Activated CD8-positive, alpha-beta T cell treated with anti-CD3 and anti-CD28 coated beads for 36 hours (primary cell): Measurements from ENCODE around the gene MCM10. TPM values are rescaled to one million over a fixed set of nuclear protein-coding genes. Genes with fewer than 3 reads are reported as not detected.

Source experiments
- ATAC-seq: fragments of 200-7000 bp; cut with Tn5 transposase; one replicate; pipeline ENCODE4 v1.10.0; 2021; ENCODE audit warnings: mild to moderate bottlenecking, moderate library complexity
- CTCF ChIA-PET: fragments of 350-600 bp; sonication (Branson Sonifier 250); formaldehyde crosslinking; loops from one replicate; lab custom pipeline; 2021; ENCODE audit warnings: antibody characterized with exemption; lab: Charles Lee
- POLR2A ChIA-PET: fragments of 350-600 bp; sonication (Branson Sonifier 250); formaldehyde crosslinking; loops from one replicate; lab custom pipeline; 2021; ENCODE audit warnings: antibody characterized with exemption; lab: Charles Lee
- DNase-seq: peaks from one replicate; pipeline ENCODE4 v3.0.0-alpha.2; 2020
- H3K27ac Mint-ChIP-seq: one replicate; pipeline ENCODE4 v1.8.0; 2021; ENCODE audit warnings: mild to moderate bottlenecking, mixed read lengths
- H3K27me3 Mint-ChIP-seq: one replicate; pipeline ENCODE4 v1.8.0; 2021; ENCODE audit warnings: mixed read lengths
- H3K36me3 Mint-ChIP-seq: one replicate; pipeline ENCODE4 v1.8.0; 2021; ENCODE audit warnings: low read depth, mixed read lengths
- H3K4me1 Mint-ChIP-seq: one replicate; pipeline ENCODE4 v1.8.0; 2021; ENCODE audit warnings: low read depth, mixed read lengths
- H3K4me3 Mint-ChIP-seq: one replicate; pipeline ENCODE4 v1.8.0; 2021; ENCODE audit warnings: mild to moderate bottlenecking, moderate library complexity, mixed read lengths
- H3K9me3 Mint-ChIP-seq: one replicate; pipeline ENCODE4 v1.8.0; 2021; ENCODE audit warnings: mixed read lengths
- CTCF ChIP-seq: fragments of 200-600 bp; IDR thresholded peaks from one replicate; pipeline ENCODE4 v1.8.0; 2022; ENCODE audit warnings: antibody characterized with exemption, mild to moderate bottlenecking
- intact Hi-C: fragments of 100-400 bp; cut with micrococcal nuclease; formaldehyde crosslinking; loops from one replicate; pipeline ENCODE4 v1.10.0; 2022
- total RNA-seq, 2 experiments: library from RNA; stranded (reverse); gene quantifications; one replicate each; pipeline ENCODE4 v1.2.3, GENCODE V29; 2021

Gene MCM10
- total RNA-seq, 2 experiments from 2014 or later, result 65.4 to 69.0 TPM

- TF ChIP-seq CTCF, result no peak
- peaks cover 4% of the 10 kb centered on the region for H3K4me1 Mint-ChIP-seq
- no peaks in the 10 kb centered on the region for H3K27me3 Mint-ChIP-seq
- H3K36me3 Mint-ChIP-seq, result peaks cover 79% of the 10 kb centered on the region
- ChIA-PET CTCF (interaction anchor here (1.4 to 1.8 kb wide), 2 partner anchors 22 to 24 kb away, joined by 3 to 4 read pairs; no protein-coding TSS in a partner anchor), POLR2A (interaction anchor here (1.1 to 1.4 kb wide), 2 partner anchors 10 to 23 kb away, joined by 3 to 4 read pairs; no protein-coding TSS in a partner anchor)
- intact Hi-C loops, result no loop called here
- ATAC-seq, result no peak
- no peaks in the 10 kb centered on the region for H3K9me3 Mint-ChIP-seq
- DNase-seq, result no peak
- no peak overlapping the region for H3K27ac Mint-ChIP-seq
- no peak overlapping the region for H3K4me3 Mint-ChIP-seq
Observed at GRCh38 chr10:13184730-13185514, 23.6 kb downstream of the MCM10 start.

- Mint-ChIP-seq H3K9me3 (no peaks in the 10 kb centered on the region), H3K4me3 (no peak overlapping the region), H3K27me3 (no peaks in the 10 kb centered on the region), H3K27ac (no peak overlapping the region), H3K36me3 (peaks cover 73% of the 10 kb centered on the region), H3K4me1 (no peaks in the 10 kb centered on the region)
- DNase-seq, result no peak
- intact Hi-C loops, result no loop called here
- ChIA-PET CTCF (interaction anchor here (1.8 kb wide), 1 partner anchor 19 kb away, joined by 4 read pairs; no protein-coding TSS in a partner anchor), POLR2A (no interaction called here)
- ATAC-seq, result no peak
- TF ChIP-seq CTCF, result no peak
Observed at GRCh38 chr10:13187135-13187534, 25.8 kb downstream of the MCM10 start.

GRCh38 chr10:13188593-13188992, 27.2 kb downstream of the MCM10 start:
- ChIA-PET CTCF (no interaction called here), POLR2A (interaction anchor here (0.5 to 1.9 kb wide), 2 partner anchors 16 to 27 kb away, joined by 3 to 9 read pairs; partner anchors contain the start of gene MCM10)
- DNase-seq, result no peak
- ATAC-seq, result no peak
- no peaks in the 10 kb centered on the region for H3K4me1 Mint-ChIP-seq
- H3K27ac Mint-ChIP-seq, result no peak overlapping the region
- no peaks in the 10 kb centered on the region for H3K27me3 Mint-ChIP-seq
- peaks cover 75% of the 10 kb centered on the region for H3K36me3 Mint-ChIP-seq
- H3K4me3 Mint-ChIP-seq, result no peak overlapping the region
- intact Hi-C loops, result no loop called here
- TF ChIP-seq CTCF, result no peak
- H3K9me3 Mint-ChIP-seq, result no peaks in the 10 kb centered on the region

- ATAC-seq (no peak), DNase-seq (no peak)
- H3K9me3 Mint-ChIP-seq, result no peaks in the 10 kb centered on the region
- intact Hi-C loops, result no loop called here
- ChIA-PET POLR2A (no interaction called here), CTCF (no interaction called here)
- H3K4me3 Mint-ChIP-seq, result no peak overlapping the region
- H3K36me3 Mint-ChIP-seq, result peaks cover 71% of the 10 kb centered on the region
- TF ChIP-seq CTCF, result no peak
- no peaks in the 10 kb centered on the region for H3K27me3 Mint-ChIP-seq
- no peak overlapping the region for H3K27ac Mint-ChIP-seq
- no peaks in the 10 kb centered on the region for H3K4me1 Mint-ChIP-seq
Observed at GRCh38 chr10:13189961-13190360, 28.6 kb downstream of the MCM10 start.

- H3K4me1 Mint-ChIP-seq, result no peaks in the 10 kb centered on the region
- CTCF ChIA-PET, result interaction anchor here (1.2 kb wide), 1 partner anchor 111 kb away, joined by 4 read pairs; no protein-coding TSS in a partner anchor
- ATAC-seq, result no peak
- no peak for DNase-seq
- H3K27me3 Mint-ChIP-seq, result no peaks in the 10 kb centered on the region
- H3K27ac Mint-ChIP-seq, result no peak overlapping the region
- H3K9me3 Mint-ChIP-seq, result no peaks in the 10 kb centered on the region
- no peak for TF ChIP-seq CTCF
- POLR2A ChIA-PET, result interaction anchor here (0.7 kb wide), 1 partner anchor 22 kb away, joined by 3 read pairs; no protein-coding TSS in a partner anchor
- intact Hi-C loops, result no loop called here
- peaks cover 70% of the 10 kb centered on the region for H3K36me3 Mint-ChIP-seq
- no peak overlapping the region for H3K4me3 Mint-ChIP-seq
Observed at GRCh38 chr10:13190816-13191215, 29.5 kb downstream of the MCM10 start.
